CD4-positive, alpha-beta T cell (primary cell): ENCODE results near the gene BRINP2. TPM values are rescaled to one million over a fixed set of nuclear protein-coding genes. Genes with fewer than 3 reads are reported as not detected.

ENCODE experiments used
- ATAC-seq: fragments of 200-7000 bp; cut with Tn5 transposase; one replicate; pipeline ENCODE4 v1.10.0; 2022; ENCODE audit warnings: mild to moderate bottlenecking; ENCODE audit not compliant: poor library complexity
- CTCF ChIA-PET: fragments of 350-600 bp; sonication (Branson Sonifier 250); formaldehyde crosslinking; loops from one replicate; lab custom pipeline; 2021; ENCODE audit warnings: antibody characterized with exemption, inconsistent platforms; lab: Charles Lee
- POLR2A ChIA-PET: fragments of 350-600 bp; sonication (Branson Sonifier 250); formaldehyde crosslinking; loops from one replicate; lab custom pipeline; 2021; ENCODE audit warnings: antibody characterized with exemption, inconsistent platforms; lab: Charles Lee
- DNase-seq, 14 experiments: peaks; one replicate each; pipeline ENCODE4 v3.0.0-alpha.2; 2013 to 2020; ENCODE audit warnings: mixed read lengths in 2 of 14
- H3K27ac ChIP-seq, 2 donors: one replicate each; pipeline versions ENCODE4 v1.5.1 to v1.7.0; 2013; ENCODE audit warnings: low read length in 2 of 2, low read depth in 1 of 2, mild to moderate bottlenecking in 1 of 2
- H3K27me3 ChIP-seq, 2 experiments: 1 replicate in 1 of 2; 2 replicates in 1 of 2; pipeline versions ENCODE4 v1.6.1 to v1.7.0; 2013; ENCODE audit warnings: low read length in 2 of 2, control low read depth in 1 of 2, mild to moderate bottlenecking in 1 of 2, moderate library complexity in 1 of 2; ENCODE audit not compliant: insufficient read depth in 2 of 2, control insufficient read depth in 1 of 2
- H3K36me3 ChIP-seq: one replicate; pipeline ENCODE4 v1.6.1; 2013; ENCODE audit warnings: low read length, control low read depth; ENCODE audit not compliant: insufficient read depth
- H3K4me1 ChIP-seq: one replicate; pipeline ENCODE4 v1.6.1; 2013; ENCODE audit warnings: low read length, control low read depth; ENCODE audit not compliant: insufficient read depth
- H3K4me3 ChIP-seq: one replicate; pipeline ENCODE4 v1.5.1; 2013; ENCODE audit warnings: mild to moderate bottlenecking, low read length, moderate library complexity
- H3K9me3 ChIP-seq, 2 experiments: 1 replicate in 1 of 2; 2 replicates in 1 of 2; pipeline versions ENCODE4 v1.6.1 to v1.7.0; 2013; ENCODE audit warnings: low read length in 2 of 2, mild to moderate bottlenecking in 2 of 2, control low read depth in 1 of 2, moderate library complexity in 1 of 2; ENCODE audit not compliant: control insufficient read depth in 1 of 2, insufficient read depth in 1 of 2
- H3K27ac Mint-ChIP-seq: one replicate; pipeline ENCODE4 v1.8.0; 2020; ENCODE audit warnings: mixed read lengths
- H3K27me3 Mint-ChIP-seq: one replicate; pipeline ENCODE4 v1.8.0; 2021; ENCODE audit warnings: mixed read lengths
- H3K36me3 Mint-ChIP-seq: one replicate; pipeline ENCODE4 v1.8.0; 2021; ENCODE audit warnings: low read depth, mixed read lengths
- H3K4me1 Mint-ChIP-seq: one replicate; pipeline ENCODE4 v1.8.0; 2021; ENCODE audit warnings: low read depth, mixed read lengths
- H3K4me3 Mint-ChIP-seq: one replicate; pipeline ENCODE4 v1.8.0; 2020; ENCODE audit warnings: mild to moderate bottlenecking, mixed read lengths
- H3K9me3 Mint-ChIP-seq: one replicate; pipeline ENCODE4 v1.8.0; 2020; ENCODE audit warnings: mixed read lengths
- intact Hi-C, 2 experiments: fragments of 100-400 bp; cut with DNase I in 1 of 2; cut with micrococcal nuclease in 1 of 2; formaldehyde crosslinking; loops; one replicate each; pipeline versions ENCODE4 v1.15.1 to v1.9.0; 2023 to 2025; cut with DNase I, micrococcal nuclease
- total RNA-seq, 174 experiments: library from RNA in 2 of 174; stranded (reverse) in 2 of 174; gene quantifications; one replicate each; pipeline ENCODE4 v1.2.3 and lab custom pipeline; 2021 to 2026
- TF ChIP-seq, protein P1 (sequence below): fragments of 200-600 bp; IDR thresholded peaks from one replicate; pipeline ENCODE4 v1.8.0; 2022; ENCODE audit warnings: antibody characterized with exemption, mild to moderate bottlenecking

Gene BRINP2
- total RNA-seq, 2 experiments from 2014 or later, result not detected

DNA sequence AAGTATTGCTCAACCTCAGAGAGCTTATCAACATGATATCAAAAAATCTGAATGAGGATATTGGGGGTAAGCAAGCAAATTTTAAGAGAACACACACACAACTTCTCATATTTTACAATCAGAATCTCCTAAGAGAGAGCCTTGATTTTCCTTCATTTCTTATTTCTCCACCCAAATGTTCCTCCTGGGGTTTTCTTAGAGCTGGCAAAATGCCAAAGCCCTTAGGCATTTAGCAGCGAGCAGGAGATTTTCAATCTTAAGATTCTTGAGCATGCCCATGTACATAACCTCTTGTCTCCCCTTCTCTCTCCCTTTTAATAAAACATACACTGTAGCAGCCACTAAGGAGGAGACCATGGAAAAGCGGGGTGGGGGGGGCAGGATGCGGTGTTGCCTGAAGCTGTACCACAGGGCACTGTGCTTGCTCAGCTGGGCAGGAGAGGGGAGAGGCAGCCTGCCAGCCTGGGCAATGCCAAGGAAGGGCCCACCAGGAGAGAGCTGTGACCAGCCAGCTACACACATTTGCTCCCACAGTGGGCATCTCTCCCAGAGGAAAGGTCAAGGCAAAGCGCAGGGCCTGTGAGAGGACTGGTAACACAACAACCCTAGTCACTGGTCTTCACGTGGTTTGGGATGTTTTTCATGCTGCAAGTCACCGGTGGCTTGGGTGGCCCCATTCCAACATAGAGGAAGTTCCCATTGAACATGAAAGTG is 4.3 kb downstream of the BRINP2 start:
- H3K4me1 ChIP-seq, result no peaks in the 10 kb centered on the region

GRCh38 chr1:177181280-177181630 is 10.5 kb downstream of the BRINP2 start:
- Mint-ChIP-seq H3K9me3 (peaks cover 2% of the 10 kb centered on the region), H3K4me3 (no peak overlapping the region), H3K4me1 (no peaks in the 10 kb centered on the region), H3K27ac (no peak overlapping the region), H3K27me3 (peaks cover 45% of the 10 kb centered on the region), H3K36me3 (no peaks in the 10 kb centered on the region)
- intact Hi-C loops, result no loop called here
- H3K27ac ChIP-seq, result no peak overlapping the region
- TF ChIP-seq, protein P1, sequence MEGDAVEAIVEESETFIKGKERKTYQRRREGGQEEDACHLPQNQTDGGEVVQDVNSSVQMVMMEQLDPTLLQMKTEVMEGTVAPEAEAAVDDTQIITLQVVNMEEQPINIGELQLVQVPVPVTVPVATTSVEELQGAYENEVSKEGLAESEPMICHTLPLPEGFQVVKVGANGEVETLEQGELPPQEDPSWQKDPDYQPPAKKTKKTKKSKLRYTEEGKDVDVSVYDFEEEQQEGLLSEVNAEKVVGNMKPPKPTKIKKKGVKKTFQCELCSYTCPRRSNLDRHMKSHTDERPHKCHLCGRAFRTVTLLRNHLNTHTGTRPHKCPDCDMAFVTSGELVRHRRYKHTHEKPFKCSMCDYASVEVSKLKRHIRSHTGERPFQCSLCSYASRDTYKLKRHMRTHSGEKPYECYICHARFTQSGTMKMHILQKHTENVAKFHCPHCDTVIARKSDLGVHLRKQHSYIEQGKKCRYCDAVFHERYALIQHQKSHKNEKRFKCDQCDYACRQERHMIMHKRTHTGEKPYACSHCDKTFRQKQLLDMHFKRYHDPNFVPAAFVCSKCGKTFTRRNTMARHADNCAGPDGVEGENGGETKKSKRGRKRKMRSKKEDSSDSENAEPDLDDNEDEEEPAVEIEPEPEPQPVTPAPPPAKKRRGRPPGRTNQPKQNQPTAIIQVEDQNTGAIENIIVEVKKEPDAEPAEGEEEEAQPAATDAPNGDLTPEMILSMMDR, result no peak
- H3K27me3 ChIP-seq, result peaks cover 5 to 8% of the 10 kb centered on the region in 2 experiments
- H3K36me3 ChIP-seq, result no peaks in the 10 kb centered on the region
- DNase-seq, result no peak
- H3K9me3 ChIP-seq, result peaks cover 0 to 9% of the 10 kb centered on the region in 2 experiments
- ChIA-PET POLR2A (no interaction called here), CTCF (no interaction called here)
- H3K4me3 ChIP-seq, result no peak overlapping the region
- H3K4me1 ChIP-seq, result peaks cover 8% of the 10 kb centered on the region
- ATAC-seq, result no peak

More for the DNA sequence above, 4.3 kb downstream of the BRINP2 start:
- H3K36me3 Mint-ChIP-seq, result no peaks in the 10 kb centered on the region
- no peaks in the 10 kb centered on the region for H3K9me3 Mint-ChIP-seq
- H3K27me3 ChIP-seq, result peaks cover 23 to 31% of the 10 kb centered on the region in 2 experiments
- no peak for ATAC-seq
- no peak for DNase-seq
- no peaks in the 10 kb centered on the region for H3K4me1 Mint-ChIP-seq
- H3K36me3 ChIP-seq, result no peaks in the 10 kb centered on the region
- H3K4me3 Mint-ChIP-seq, result no peak overlapping the region
- no peak overlapping the region for H3K27ac ChIP-seq
- no peak overlapping the region for H3K27ac Mint-ChIP-seq
- H3K27me3 Mint-ChIP-seq, result peaks cover 17% of the 10 kb centered on the region
- ChIA-PET CTCF (no interaction called here), POLR2A (no interaction called here)
- no peak overlapping the region for H3K4me3 ChIP-seq
- intact Hi-C loops, result no loop called here
- H3K9me3 ChIP-seq, result peaks cover 0 to 14% of the 10 kb centered on the region in 2 experiments
- TF ChIP-seq, protein P1, result no peak

- Histone ChIP-seq H3K27ac (no peak overlapping the region), H3K4me3 (no peak overlapping the region), H3K27me3 (peaks cover 5 to 8% of the 10 kb centered on the region in 2 experiments), H3K36me3 (no peaks in the 10 kb centered on the region), H3K4me1 (peaks cover 8% of the 10 kb centered on the region), H3K9me3 (peaks cover 0 to 9% of the 10 kb centered on the region in 2 experiments)
- POLR2A ChIA-PET, result no interaction called here
- peaks cover 50% of the 10 kb centered on the region for H3K27me3 Mint-ChIP-seq
- ATAC-seq, result no peak
- no peak overlapping the region for H3K4me3 Mint-ChIP-seq
- peak in 2 of 14 experiments; percentile 8 to 9 for DNase-seq
- intact Hi-C loops, result no loop called here
- TF ChIP-seq, protein P1, result no peak
- no peak overlapping the region for H3K27ac Mint-ChIP-seq
- no peaks in the 10 kb centered on the region for H3K4me1 Mint-ChIP-seq
- H3K36me3 Mint-ChIP-seq, result no peaks in the 10 kb centered on the region
- H3K9me3 Mint-ChIP-seq, result peaks cover 4% of the 10 kb centered on the region
- CTCF ChIA-PET, result no interaction called here
Measured at GRCh38 chr1:177181631-177182291, 11.0 kb downstream of the BRINP2 start.
